ENCODE measurements around the gene VAMP3. TPM values are rescaled to one million over a fixed set of nuclear protein-coding genes. Genes with fewer than 3 reads are reported as not detected.

Gene VAMP3
- total and polyA plus RNA-seq, 2 donors (not counting 3 experiments of a cell fraction or from before 2014, with no cell fraction given), result 100 to 137 TPM

DNA sequence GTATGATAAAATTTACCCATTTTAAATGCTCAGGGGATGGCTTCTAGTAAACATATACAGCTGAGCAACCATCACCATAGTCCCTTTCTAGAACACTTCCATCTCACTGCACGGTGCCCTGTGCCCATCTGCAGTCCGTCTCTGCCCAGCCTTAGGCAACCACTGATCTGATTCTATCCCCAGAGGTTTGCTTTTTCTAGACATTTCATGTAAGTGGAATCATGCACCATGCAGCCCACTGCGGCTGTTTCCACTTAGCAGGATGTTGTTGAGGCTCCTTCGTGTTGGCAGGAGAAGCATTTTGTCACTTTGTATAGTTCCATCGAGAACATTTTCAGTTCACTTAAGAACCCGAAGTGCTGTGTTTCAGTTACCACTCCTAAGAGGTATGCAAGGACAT lies 27.8 kb upstream of the VAMP3 start:
- CTCF ChIA-PET, result interaction anchor here (1.5 to 2.8 kb wide), 3 partner anchors 9 to 76 kb away, joined by 6 to 23 read pairs (median 11); no protein-coding TSS in a partner anchor
- H3K9me3 ChIP-seq (replicated peaks; ENCODE audit: control insufficient read depth, insufficient read depth, low read length), result no peaks in the 10 kb centered on the region
- BruUV-seq (replicated peaks), result no TSS peak

More for the DNA sequence above, 27.8 kb upstream of the VAMP3 start:
- DNase-seq (ENCODE audit: low read depth, low spot score) (no peak), FAIRE-seq (no peak)
- H2AFZ ChIP-seq (ENCODE audit: low read depth, low read length), result no peak overlapping the region
- H3K36me3 ChIP-seq (ENCODE audit: control insufficient read depth in 2 of 2, extremely low read depth in 1 of 2, insufficient read depth in 2 of 2, low read length in 2 of 2), result no peaks in the 10 kb centered on the region
- no peak overlapping the region for H3K9ac ChIP-seq (replicated peaks; ENCODE audit: extremely low read depth, insufficient read depth, low read length)
- H3K4me2 ChIP-seq (ENCODE audit: insufficient read depth, low read length), result no peak overlapping the region
- H3K4me1 ChIP-seq (ENCODE audit: control insufficient read depth, extremely low read depth, insufficient read depth, low read length), result no peaks in the 10 kb centered on the region
- H3K4me3 ChIP-seq (replicated peaks in 1 of 3; ENCODE audit: insufficient read depth in 1 of 3, low read depth in 1 of 3, low read length in 3 of 3), result no peak overlapping the region
- TF ChIP-seq POLR2AphosphoS5 (IDR thresholded peaks at IDR 0.05; ENCODE audit: insufficient read depth, low read depth, low read length) (no peak), EZH2 (IDR thresholded peaks at IDR 0.05; ENCODE audit: borderline replicate concordance, low read depth, low read length, severe bottlenecking) (no peak), JUN (IDR thresholded peaks at IDR 0.05; ENCODE audit: borderline replicate concordance, insufficient read depth, insufficient read length, low read depth) (no peak), MYC (IDR thresholded peaks at IDR 0.05; ENCODE audit: low read depth, low read length) (no peak), GATA2 (IDR thresholded peaks at IDR 0.05; ENCODE audit: insufficient read depth, insufficient read length, low read depth, low read length) (no peak), FOS (IDR thresholded peaks at IDR 0.05; ENCODE audit: borderline replicate concordance, insufficient read depth, low read length) (no peak), POLR2A (IDR thresholded peaks at IDR 0.05; ENCODE audit: low read depth, low read length) (no peak)
- TF ChIP-seq, protein P1, sequence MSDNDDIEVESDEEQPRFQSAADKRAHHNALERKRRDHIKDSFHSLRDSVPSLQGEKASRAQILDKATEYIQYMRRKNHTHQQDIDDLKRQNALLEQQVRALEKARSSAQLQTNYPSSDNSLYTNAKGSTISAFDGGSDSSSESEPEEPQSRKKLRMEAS (IDR thresholded peaks at IDR 0.05; ENCODE audit: insufficient read depth, insufficient read length), result no peak
- TF ChIP-seq, protein P2, sequence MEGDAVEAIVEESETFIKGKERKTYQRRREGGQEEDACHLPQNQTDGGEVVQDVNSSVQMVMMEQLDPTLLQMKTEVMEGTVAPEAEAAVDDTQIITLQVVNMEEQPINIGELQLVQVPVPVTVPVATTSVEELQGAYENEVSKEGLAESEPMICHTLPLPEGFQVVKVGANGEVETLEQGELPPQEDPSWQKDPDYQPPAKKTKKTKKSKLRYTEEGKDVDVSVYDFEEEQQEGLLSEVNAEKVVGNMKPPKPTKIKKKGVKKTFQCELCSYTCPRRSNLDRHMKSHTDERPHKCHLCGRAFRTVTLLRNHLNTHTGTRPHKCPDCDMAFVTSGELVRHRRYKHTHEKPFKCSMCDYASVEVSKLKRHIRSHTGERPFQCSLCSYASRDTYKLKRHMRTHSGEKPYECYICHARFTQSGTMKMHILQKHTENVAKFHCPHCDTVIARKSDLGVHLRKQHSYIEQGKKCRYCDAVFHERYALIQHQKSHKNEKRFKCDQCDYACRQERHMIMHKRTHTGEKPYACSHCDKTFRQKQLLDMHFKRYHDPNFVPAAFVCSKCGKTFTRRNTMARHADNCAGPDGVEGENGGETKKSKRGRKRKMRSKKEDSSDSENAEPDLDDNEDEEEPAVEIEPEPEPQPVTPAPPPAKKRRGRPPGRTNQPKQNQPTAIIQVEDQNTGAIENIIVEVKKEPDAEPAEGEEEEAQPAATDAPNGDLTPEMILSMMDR (IDR thresholded peaks at IDR 0.05; ENCODE audit: extremely low read depth in 1 of 2, insufficient read depth in 1 of 2, low read depth in 1 of 2, low read length in 2 of 2), result no peak
- no peaks in the 10 kb centered on the region for H3K79me2 ChIP-seq (ENCODE audit: control insufficient read depth, insufficient read depth, low read length)
- H3K27me3 ChIP-seq (ENCODE audit: control insufficient read depth in 2 of 2, insufficient read depth in 2 of 2, low read length in 2 of 2), result no peaks in the 10 kb centered on the region
- H3K27ac ChIP-seq (ENCODE audit: insufficient read depth, low read depth, low read length), result no peak overlapping the region
- no peaks in the 10 kb centered on the region for H3K9me1 ChIP-seq (replicated peaks; ENCODE audit: control insufficient read depth, extremely low read depth, insufficient read depth, low read length)
- intact Hi-C loops (cut with micrococcal nuclease) (no loop called here), dilution Hi-C loops (cut with MboI; ENCODE audit: extremely low pct_ligation_motif_present, low sequenced_read_pairs) (no loop called here)
- POLR2A ChIA-PET, result no interaction called here
- no peaks in the 10 kb centered on the region for H4K20me1 ChIP-seq (replicated peaks; ENCODE audit: control insufficient read depth, extremely low read depth, insufficient read depth, low read length)

Measured in endothelial cell of umbilical vein (primary cell).